Panc1 (cell line): ENCODE results near the gene TCF25.

Experiments
- POLR2AphosphoS5 ChIP-seq: IDR thresholded peaks from 2 replicates; pipeline ENCODE4 v1.6.1; 2012; ENCODE audit warnings: mild to moderate bottlenecking, low read depth, low read length, moderate library complexity
- SIN3A ChIP-seq: IDR thresholded peaks from 2 replicates; pipeline ENCODE4 v1.6.1; 2012; ENCODE audit warnings: low read depth, mild to moderate bottlenecking, low read length, moderate library complexity, borderline replicate concordance; ENCODE audit not compliant: insufficient read depth
- TCF7L2 ChIP-seq: IDR thresholded peaks from 2 replicates; pipeline ENCODE4 v1.6.1; 2011; ENCODE audit warnings: mild to moderate bottlenecking, low read depth, low read length, inconsistent platforms
- TF ChIP-seq, protein P1 (sequence below): fragments of 450-650 bp; IDR thresholded peaks from 2 replicates; pipeline ENCODE4 v1.5.1; 2017; ENCODE audit warnings: mild to moderate bottlenecking
- TF ChIP-seq, protein P2 (sequence below), 2 experiments: IDR thresholded peaks; 2 replicates each; pipeline ENCODE4 v1.6.1; 2011 to 2012; ENCODE audit warnings: low read depth in 2 of 2, control low read depth in 1 of 2, low read length in 1 of 2, mild to moderate bottlenecking in 1 of 2, moderate library complexity in 1 of 2; ENCODE audit not compliant: insufficient read depth in 1 of 2

DNA sequence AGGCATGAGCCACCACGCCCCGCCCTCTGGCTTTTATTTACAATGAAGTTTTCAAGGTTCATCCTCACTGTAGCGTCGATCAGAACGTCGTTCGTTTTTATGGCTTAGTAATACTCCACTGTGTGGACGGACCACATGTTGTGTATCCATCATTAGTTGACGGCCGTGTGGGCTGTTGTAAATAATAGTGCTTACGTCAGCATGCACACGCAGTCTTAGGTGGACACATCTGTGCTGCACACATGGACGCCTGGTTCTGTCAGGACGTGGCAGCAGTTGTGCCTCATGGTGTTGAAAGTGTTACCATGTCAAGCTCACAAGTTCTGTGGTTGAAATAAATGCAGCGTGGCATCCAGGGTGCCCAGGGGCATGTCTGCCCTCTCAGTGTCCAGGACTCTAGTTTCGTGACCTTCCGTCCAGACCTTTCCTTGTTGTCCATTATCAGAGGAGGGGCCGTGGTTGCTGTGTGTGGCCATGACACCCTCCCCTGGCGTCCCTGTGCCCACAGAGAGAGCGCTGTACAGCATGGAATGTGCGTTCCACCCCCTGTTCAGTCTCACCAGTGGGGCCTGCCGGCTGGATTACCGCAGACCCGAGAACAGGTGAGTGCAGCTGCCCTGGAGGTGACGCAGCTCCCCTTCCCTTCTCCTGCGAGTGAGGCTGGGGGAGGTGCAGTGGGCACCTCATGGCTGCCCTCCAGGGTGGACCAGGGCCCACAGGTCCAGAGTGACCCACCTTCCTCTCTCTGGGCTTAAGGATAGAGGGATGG lies 22.3 kb downstream of the TCF25 start:
- TF ChIP-seq, protein P1, sequence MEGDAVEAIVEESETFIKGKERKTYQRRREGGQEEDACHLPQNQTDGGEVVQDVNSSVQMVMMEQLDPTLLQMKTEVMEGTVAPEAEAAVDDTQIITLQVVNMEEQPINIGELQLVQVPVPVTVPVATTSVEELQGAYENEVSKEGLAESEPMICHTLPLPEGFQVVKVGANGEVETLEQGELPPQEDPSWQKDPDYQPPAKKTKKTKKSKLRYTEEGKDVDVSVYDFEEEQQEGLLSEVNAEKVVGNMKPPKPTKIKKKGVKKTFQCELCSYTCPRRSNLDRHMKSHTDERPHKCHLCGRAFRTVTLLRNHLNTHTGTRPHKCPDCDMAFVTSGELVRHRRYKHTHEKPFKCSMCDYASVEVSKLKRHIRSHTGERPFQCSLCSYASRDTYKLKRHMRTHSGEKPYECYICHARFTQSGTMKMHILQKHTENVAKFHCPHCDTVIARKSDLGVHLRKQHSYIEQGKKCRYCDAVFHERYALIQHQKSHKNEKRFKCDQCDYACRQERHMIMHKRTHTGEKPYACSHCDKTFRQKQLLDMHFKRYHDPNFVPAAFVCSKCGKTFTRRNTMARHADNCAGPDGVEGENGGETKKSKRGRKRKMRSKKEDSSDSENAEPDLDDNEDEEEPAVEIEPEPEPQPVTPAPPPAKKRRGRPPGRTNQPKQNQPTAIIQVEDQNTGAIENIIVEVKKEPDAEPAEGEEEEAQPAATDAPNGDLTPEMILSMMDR = no peak
- TF ChIP-seq, protein P2, sequence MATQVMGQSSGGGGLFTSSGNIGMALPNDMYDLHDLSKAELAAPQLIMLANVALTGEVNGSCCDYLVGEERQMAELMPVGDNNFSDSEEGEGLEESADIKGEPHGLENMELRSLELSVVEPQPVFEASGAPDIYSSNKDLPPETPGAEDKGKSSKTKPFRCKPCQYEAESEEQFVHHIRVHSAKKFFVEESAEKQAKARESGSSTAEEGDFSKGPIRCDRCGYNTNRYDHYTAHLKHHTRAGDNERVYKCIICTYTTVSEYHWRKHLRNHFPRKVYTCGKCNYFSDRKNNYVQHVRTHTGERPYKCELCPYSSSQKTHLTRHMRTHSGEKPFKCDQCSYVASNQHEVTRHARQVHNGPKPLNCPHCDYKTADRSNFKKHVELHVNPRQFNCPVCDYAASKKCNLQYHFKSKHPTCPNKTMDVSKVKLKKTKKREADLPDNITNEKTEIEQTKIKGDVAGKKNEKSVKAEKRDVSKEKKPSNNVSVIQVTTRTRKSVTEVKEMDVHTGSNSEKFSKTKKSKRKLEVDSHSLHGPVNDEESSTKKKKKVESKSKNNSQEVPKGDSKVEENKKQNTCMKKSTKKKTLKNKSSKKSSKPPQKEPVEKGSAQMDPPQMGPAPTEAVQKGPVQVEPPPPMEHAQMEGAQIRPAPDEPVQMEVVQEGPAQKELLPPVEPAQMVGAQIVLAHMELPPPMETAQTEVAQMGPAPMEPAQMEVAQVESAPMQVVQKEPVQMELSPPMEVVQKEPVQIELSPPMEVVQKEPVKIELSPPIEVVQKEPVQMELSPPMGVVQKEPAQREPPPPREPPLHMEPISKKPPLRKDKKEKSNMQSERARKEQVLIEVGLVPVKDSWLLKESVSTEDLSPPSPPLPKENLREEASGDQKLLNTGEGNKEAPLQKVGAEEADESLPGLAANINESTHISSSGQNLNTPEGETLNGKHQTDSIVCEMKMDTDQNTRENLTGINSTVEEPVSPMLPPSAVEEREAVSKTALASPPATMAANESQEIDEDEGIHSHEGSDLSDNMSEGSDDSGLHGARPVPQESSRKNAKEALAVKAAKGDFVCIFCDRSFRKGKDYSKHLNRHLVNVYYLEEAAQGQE (IDR thresholded peaks at IDR 0.05; ENCODE audit: insufficient read depth in 1 of 2, low read depth in 2 of 2, low read length in 1 of 2) = no peak
- TF ChIP-seq POLR2AphosphoS5 = no peak
- TF ChIP-seq SIN3A = no peak
- no peak for TF ChIP-seq TCF7L2
